ENCODE measurements around the gene GALNT13. TPM values are rescaled to one million over a fixed set of nuclear protein-coding genes. Genes with fewer than 3 reads are reported as not detected.
"Not testable (repeated sequence)": the region's sequence is repeated elsewhere in the genome, so short reads cannot be mapped to it uniquely, and the experiment has no call there.

Gene GALNT13
- total and polyA plus RNA-seq, 2 donors from 2014 or later: 0.57 TPM; not detected in 1

GRCh38 chr2:154459286-154459685 is 587.6 kb downstream of the GALNT13 start:
- H3K27me3 ChIP-seq (ENCODE audit: control insufficient read depth, insufficient read depth, low read length): no peaks in the 10 kb centered on the region
- no peak for TF ChIP-seq CTCF (IDR thresholded peaks at IDR 0.05; ENCODE audit: borderline replicate concordance, extremely low read depth, insufficient read depth)
- H3K9me3 ChIP-seq (ENCODE audit: control insufficient read depth in 2 of 3, insufficient read depth in 1 of 3, low read length in 3 of 3): no peaks in the 10 kb centered on the region
- no peak overlapping the region for H3K4me3 ChIP-seq (ENCODE audit: low read length in 3 of 3)
- DNase-seq (no peak), FAIRE-seq (no peak)
- H3K4me1 ChIP-seq (ENCODE audit: control insufficient read depth in 2 of 3, insufficient read depth in 2 of 3, low read depth in 1 of 3, low read length in 3 of 3): no peaks in the 10 kb centered on the region
- H3K36me3 ChIP-seq (ENCODE audit: control insufficient read depth in 2 of 3, insufficient read depth in 3 of 3, low read length in 3 of 3): no peaks in the 10 kb centered on the region
- H3K27ac ChIP-seq (ENCODE audit: low read depth in 2 of 2, low read length in 2 of 2): no peak overlapping the region
- H3K9ac ChIP-seq (ENCODE audit: low read length in 3 of 3): no peak overlapping the region
- intact Hi-C loops (cut with DNase I): no loop called here

- H3K9me3 ChIP-seq (ENCODE audit: control insufficient read depth in 2 of 3, insufficient read depth in 1 of 3, low read length in 3 of 3): no peaks in the 10 kb centered on the region
- H3K27me3 ChIP-seq (ENCODE audit: control insufficient read depth, insufficient read depth, low read length): no peaks in the 10 kb centered on the region
- intact Hi-C loops (cut with DNase I): no loop called here
- FAIRE-seq: no peak
- no peak overlapping the region for H3K4me3 ChIP-seq (ENCODE audit: low read length in 3 of 3)
- no peaks in the 10 kb centered on the region for H3K4me1 ChIP-seq (ENCODE audit: control insufficient read depth in 2 of 3, insufficient read depth in 2 of 3, low read depth in 1 of 3, low read length in 3 of 3)
- TF ChIP-seq CTCF (IDR thresholded peaks at IDR 0.05; ENCODE audit: borderline replicate concordance, extremely low read depth, insufficient read depth): no peak
- no peak overlapping the region for H3K9ac ChIP-seq (ENCODE audit: low read length in 3 of 3)
- no peaks in the 10 kb centered on the region for H3K36me3 ChIP-seq (ENCODE audit: control insufficient read depth in 2 of 3, insufficient read depth in 3 of 3, low read length in 3 of 3)
- no peak for DNase-seq
- H3K27ac ChIP-seq (ENCODE audit: low read depth in 2 of 2, low read length in 2 of 2): no peak overlapping the region
These were observed 590.9 kb downstream of the GALNT13 start for GRCh38 chr2:154462634-154463033.

GRCh38 chr2:154466226-154466625 is 594.5 kb downstream of the GALNT13 start:
- DNase-seq (no peak), FAIRE-seq (no peak)
- Histone ChIP-seq H3K9ac (ENCODE audit: low read length in 3 of 3) (no peak overlapping the region), H3K4me1 (ENCODE audit: control insufficient read depth in 2 of 3, insufficient read depth in 2 of 3, low read depth in 1 of 3, low read length in 3 of 3) (no peaks in the 10 kb centered on the region), H3K36me3 (ENCODE audit: control insufficient read depth in 2 of 3, insufficient read depth in 3 of 3, low read length in 3 of 3) (no peaks in the 10 kb centered on the region), H3K9me3 (ENCODE audit: control insufficient read depth in 2 of 3, insufficient read depth in 1 of 3, low read length in 3 of 3) (no peaks in the 10 kb centered on the region), H3K4me3 (ENCODE audit: low read length in 3 of 3) (no peak overlapping the region), H3K27ac (ENCODE audit: low read depth in 2 of 2, low read length in 2 of 2) (no peak overlapping the region), H3K27me3 (ENCODE audit: control insufficient read depth, insufficient read depth, low read length) (no peaks in the 10 kb centered on the region)
- no peak for TF ChIP-seq CTCF (IDR thresholded peaks at IDR 0.05; ENCODE audit: borderline replicate concordance, extremely low read depth, insufficient read depth)
- intact Hi-C loops (cut with DNase I): no loop called here

GRCh38 chr2:154470376-154470775 is 598.7 kb downstream of the GALNT13 start:
- H3K9me3 ChIP-seq (ENCODE audit: control insufficient read depth in 2 of 3, insufficient read depth in 1 of 3, low read length in 3 of 3): no peaks in the 10 kb centered on the region
- DNase-seq (peak in 3 of 5 donors; percentile 19 to 61 (median 53)), FAIRE-seq (no peak)
- no peak overlapping the region for H3K9ac ChIP-seq (ENCODE audit: low read length in 3 of 3)
- H3K27me3 ChIP-seq (ENCODE audit: control insufficient read depth, insufficient read depth, low read length): no peaks in the 10 kb centered on the region
- intact Hi-C loops (cut with DNase I): no loop called here
- H3K4me3 ChIP-seq (ENCODE audit: low read length in 3 of 3): no peak overlapping the region
- peak overlapping the region; percentile 7 to 27 for H3K27ac ChIP-seq (ENCODE audit: low read depth in 2 of 2, low read length in 2 of 2)
- TF ChIP-seq CTCF (IDR thresholded peaks at IDR 0.05; ENCODE audit: borderline replicate concordance, extremely low read depth, insufficient read depth): peak; percentile 10
- no peaks in the 10 kb centered on the region for H3K36me3 ChIP-seq (ENCODE audit: control insufficient read depth in 2 of 3, insufficient read depth in 3 of 3, low read length in 3 of 3)
- no peaks in the 10 kb centered on the region for H3K4me1 ChIP-seq (ENCODE audit: control insufficient read depth in 2 of 3, insufficient read depth in 2 of 3, low read depth in 1 of 3, low read length in 3 of 3)

- H3K27me3 ChIP-seq (ENCODE audit: control insufficient read depth, insufficient read depth, low read length); intact Hi-C loops (cut with DNase I); H3K36me3 ChIP-seq (ENCODE audit: control insufficient read depth in 2 of 3, insufficient read depth in 3 of 3, low read length in 3 of 3); H3K4me1 ChIP-seq (ENCODE audit: control insufficient read depth in 2 of 3, insufficient read depth in 2 of 3, low read depth in 1 of 3, low read length in 3 of 3); H3K9ac ChIP-seq (ENCODE audit: low read length in 3 of 3); H3K4me3 ChIP-seq (ENCODE audit: low read length in 3 of 3); H3K27ac ChIP-seq (ENCODE audit: low read depth in 2 of 2, low read length in 2 of 2); DNase-seq; H3K9me3 ChIP-seq (ENCODE audit: control insufficient read depth in 2 of 3, insufficient read depth in 1 of 3, low read length in 3 of 3): not testable (repeated sequence)
- peak; percentile 93 for FAIRE-seq
These were observed 599.8 kb downstream of the GALNT13 start for GRCh38 chr2:154471492-154471891.
